IMR-90 (cell line): Measurements from ENCODE around the gene EHD4. TPM values are rescaled to one million over a fixed set of nuclear protein-coding genes. Genes with fewer than 3 reads are reported as not detected.
A peak's percentile ranks its signal among the peaks of the same experiment; 100 is the strongest.

Source experiments
- ATAC-seq: fragments of 200-7000 bp; cut with Tn5 transposase; 2 replicates; pipeline ENCODE4 v1.9.1; 2020; ENCODE audit warnings: low read depth, mild to moderate bottlenecking, moderate library complexity
- BruUV-seq: library from RNA; stranded (reverse); fragments of 400-500 nt; replicated peaks from 2 replicates; lab custom pipeline; 2021; lab: Mats Ljungman, UMichigan
- CTCF ChIA-PET: fragments of 300-600 bp; formaldehyde crosslinking; extraction: SDS; loops from one replicate; lab custom pipeline; 2021; ENCODE audit warnings: antibody characterized with exemption; lab: Yijun Ruan, JAX
- POLR2A ChIA-PET: fragments of 300-600 bp; sonication (Branson Sonifier 250); formaldehyde crosslinking; loops from one replicate; lab custom pipeline; 2022; ENCODE audit warnings: antibody characterized with exemption; ENCODE audit not compliant: unreplicated experiment; lab: Charles Lee
- DNase-seq: peaks from one replicate; pipeline ENCODE4 v3.0.0; 2013
- H2AFZ ChIP-seq: replicated peaks from 2 replicates; pipeline ENCODE3; 2013; ENCODE audit warnings: low read length, mild to moderate bottlenecking; ENCODE audit not compliant: poor library complexity
- H2AK5ac ChIP-seq: 2 replicates; pipeline ENCODE4 v1.6.1; 2013; ENCODE audit warnings: low read depth, low read length, inconsistent platforms
- H2AK9ac ChIP-seq: replicated peaks from 2 replicates; pipeline ENCODE3; 2013; ENCODE audit warnings: mild to moderate bottlenecking, low read depth, low read length, moderate library complexity; ENCODE audit not compliant: poor library complexity
- H2BK120ac ChIP-seq: 2 replicates; pipeline ENCODE4 v1.6.1; 2013; ENCODE audit warnings: low read depth, low read length, inconsistent platforms
- H2BK15ac ChIP-seq: 3 replicates; pipeline ENCODE4 v1.6.1; 2013; ENCODE audit warnings: low read depth, low read length, inconsistent platforms
- H2BK20ac ChIP-seq: 2 replicates; pipeline ENCODE4 v1.6.1; 2013; ENCODE audit warnings: low read depth, mild to moderate bottlenecking, inconsistent platforms, low read length, moderate library complexity
- H2BK5ac ChIP-seq: 2 replicates; pipeline ENCODE4 v1.6.1; 2013; ENCODE audit warnings: mild to moderate bottlenecking, low read depth, low read length, inconsistent platforms; ENCODE audit not compliant: poor library complexity, severe bottlenecking
- H3K14ac ChIP-seq: replicated peaks from 2 replicates; pipeline ENCODE4 v1.6.1; 2013; ENCODE audit warnings: low read depth, low read length, inconsistent platforms
- H3K18ac ChIP-seq: 2 replicates; pipeline ENCODE4 v1.6.1; 2013; ENCODE audit warnings: low read depth, low read length, control low read depth
- H3K23ac ChIP-seq: 2 replicates; pipeline ENCODE4 v1.6.1; 2013; ENCODE audit warnings: low read depth, low read length, inconsistent platforms
- H3K27ac ChIP-seq: 2 replicates; pipeline ENCODE4 v1.5.1; 2013; ENCODE audit warnings: mild to moderate bottlenecking, control low read depth, low read length; ENCODE audit not compliant: insufficient read depth
- H3K27me3 ChIP-seq: 2 replicates; pipeline ENCODE4 v1.6.1; 2013; ENCODE audit warnings: low read length; ENCODE audit not compliant: control insufficient read depth, insufficient read depth
- H3K36me3 ChIP-seq: 2 replicates; pipeline ENCODE4 v1.6.1; 2013; ENCODE audit warnings: low read length, mixed read lengths; ENCODE audit not compliant: control insufficient read depth, insufficient read depth
- H3K4ac ChIP-seq: 2 replicates; pipeline ENCODE4 v1.6.1; 2013; ENCODE audit warnings: low read depth, low read length, inconsistent platforms
- H3K4me1 ChIP-seq: 2 replicates; pipeline ENCODE4 v1.6.1; 2013; ENCODE audit warnings: low read length, mixed read lengths; ENCODE audit not compliant: control insufficient read depth, insufficient read depth
- H3K4me2 ChIP-seq: 2 replicates; pipeline ENCODE4 v1.6.1; 2013; ENCODE audit warnings: low read depth, mild to moderate bottlenecking, control low read depth, low read length, moderate library complexity
- H3K4me3 ChIP-seq: 2 replicates; pipeline ENCODE4 v1.5.1; 2013; ENCODE audit warnings: low read depth, mild to moderate bottlenecking, control low read depth, low read length, moderate library complexity; ENCODE audit not compliant: insufficient read depth
- H3K56ac ChIP-seq: 2 replicates; pipeline ENCODE4 v1.6.1; 2013; ENCODE audit warnings: low read length, inconsistent platforms; ENCODE audit not compliant: insufficient read depth; ENCODE audit errors: extremely low read depth
- H3K79me1 ChIP-seq, 2 experiments: 2 replicates each; pipeline ENCODE4 v1.6.1; 2013; ENCODE audit warnings: low read length in 2 of 2, inconsistent platforms in 1 of 2, low read depth in 1 of 2
- H3K9ac ChIP-seq: 2 replicates; pipeline ENCODE4 v1.6.1; 2013; ENCODE audit warnings: low read depth, low read length, control low read depth
- H3K9me1 ChIP-seq: 2 replicates; pipeline ENCODE4 v1.6.1; 2013; ENCODE audit warnings: low read length, inconsistent platforms; ENCODE audit not compliant: insufficient read depth
- H3K9me3 ChIP-seq: 2 replicates; pipeline ENCODE4 v1.6.1; 2013; ENCODE audit warnings: low read length; ENCODE audit not compliant: control insufficient read depth, insufficient read depth
- H4K20me1 ChIP-seq: 2 replicates; pipeline ENCODE4 v1.6.1; 2013; ENCODE audit warnings: low read length, inconsistent platforms; ENCODE audit not compliant: insufficient read depth
- H4K5ac ChIP-seq: 2 replicates; pipeline ENCODE4 v1.6.1; 2013; ENCODE audit warnings: mild to moderate bottlenecking, low read depth, low read length, control low read depth
- H4K8ac ChIP-seq, 2 experiments: 2 replicates each; pipeline ENCODE4 v1.6.1; 2013; ENCODE audit warnings: low read depth in 2 of 2, low read length in 2 of 2, control low read depth in 1 of 2, inconsistent platforms in 1 of 2
- H4K91ac ChIP-seq: 2 replicates; pipeline ENCODE4 v1.6.1; 2013; ENCODE audit warnings: low read depth, low read length, inconsistent platforms; ENCODE audit not compliant: insufficient read depth
- BHLHE40 ChIP-seq: fragments of 150-350 bp; IDR thresholded peaks from 2 replicates; pipeline ENCODE4 v1.6.1; 2016; ENCODE audit warnings: mild to moderate bottlenecking, low read depth, low read length
- CEBPB ChIP-seq: IDR thresholded peaks from 2 replicates; pipeline ENCODE4 v1.6.1; 2012; ENCODE audit warnings: low read depth, low read length, improper control_type of control experiment
- CHD1 ChIP-seq: IDR thresholded peaks from 2 replicates; pipeline ENCODE4 v1.6.1; 2012; ENCODE audit warnings: low read depth, low read length, improper control_type of control experiment
- CTCF ChIP-seq: conservative IDR thresholded peaks from 2 replicates; pipeline ENCODE4 v1.5.1; 2012; ENCODE audit warnings: mild to moderate bottlenecking, low read depth, low read length, improper control_type of control experiment
- ELK1 ChIP-seq: fragments of 150-350 bp; IDR thresholded peaks from 2 replicates; pipeline ENCODE4 v1.6.1; 2016; ENCODE audit warnings: low read depth, mild to moderate bottlenecking, low read length, moderate library complexity, borderline replicate concordance
- FOS ChIP-seq: fragments of 150-350 bp; IDR thresholded peaks from 2 replicates; pipeline ENCODE4 v1.6.1; 2016; ENCODE audit warnings: low read depth, low read length
- MAFK ChIP-seq: IDR thresholded peaks from 2 replicates; pipeline ENCODE4 v1.6.1; 2012; ENCODE audit warnings: low read depth, low read length, improper control_type of control experiment
- MAZ ChIP-seq: IDR thresholded peaks from 2 replicates; pipeline ENCODE4 v1.6.1; 2012; ENCODE audit warnings: low read depth, mild to moderate bottlenecking, low read length, improper control_type of control experiment, moderate library complexity, borderline replicate concordance
- MXI1 ChIP-seq: IDR thresholded peaks from 2 replicates; pipeline ENCODE4 v1.6.1; 2012; ENCODE audit warnings: low read depth, mild to moderate bottlenecking, low read length, moderate library complexity, borderline replicate concordance
- NFE2L2 ChIP-seq: fragments of 150-350 bp; IDR thresholded peaks from 2 replicates; pipeline ENCODE4 v1.6.1; 2016; ENCODE audit warnings: low read depth, mild to moderate bottlenecking, low read length
- RCOR1 ChIP-seq: IDR thresholded peaks from 2 replicates; pipeline ENCODE4 v1.6.1; 2012; ENCODE audit warnings: mild to moderate bottlenecking, low read length, improper control_type of control experiment; ENCODE audit not compliant: insufficient replicate concordance
- RFX5 ChIP-seq: IDR thresholded peaks from 2 replicates; pipeline ENCODE4 v1.8.0; 2012; ENCODE audit warnings: low read depth, mild to moderate bottlenecking, low read length, moderate library complexity
- WGBS, 2 experiments: methylation state at CpG; one replicate each; pipeline versions ENCODE4 v1.1.5 to v1.1.7; 2013; ENCODE audit warnings: missing lambda C conversion rate in 2 of 2; ENCODE audit not compliant: insufficient read length in 1 of 2; ENCODE audit errors: extremely low coverage in 2 of 2; 5-methylcytosine and 5-hydroxymethylcytosine counted together
- dilution Hi-C: fragments of 300-500 bp; cut with HindIII; formaldehyde crosslinking; loops from one replicate; pipeline ENCODE4 v1.14.3; 2018; ENCODE audit warnings: low sequenced_read_pairs; ENCODE audit not compliant: unreplicated experiment
- in situ Hi-C: fragments of 300-500 bp; cut with MboI; formaldehyde crosslinking; loops from 3 replicates; pipeline ENCODE4 v1.14.3; 2019; ENCODE audit warnings: low sequenced_read_pairs, inconsistent platforms, mixed read lengths
- intact Hi-C: fragments of 100-400 bp; cut with micrococcal nuclease; formaldehyde crosslinking; loops from 2 replicates; pipeline ENCODE4 v1.10.0; 2022
- polyA plus RNA-seq, 3 experiments: library from polyadenylated mRNA; depleted of rRNA; stranded (reverse); fragments of >200 nt; gene quantifications; 2 replicates each; pipeline ENCODE4 v1.2.3, GENCODE V29; 2012; ENCODE audit warnings: low replicate concordance in 1 of 3
- total RNA-seq: library from RNA; depleted of rRNA; stranded (reverse); fragments of >200 nt; gene quantifications from 2 replicates; pipeline ENCODE4 v1.2.3, GENCODE V29; 2012

Gene EHD4
- total and polyA plus RNA-seq, 2 of the 4 experiments (the other 2 are of a cell fraction): 21.0 to 29.0 TPM

GRCh38 chr15:41856716-41857115 is 115.6 kb downstream of the EHD4 start:
- Histone ChIP-seq H3K4me2 (no peak overlapping the region), H4K8ac (no peak overlapping the region), H2BK120ac (no peak overlapping the region), H2AK9ac (peak overlapping the region; percentile 66), H3K9me3 (no peaks in the 10 kb centered on the region), H3K4ac (no peak overlapping the region), H4K91ac (no peak overlapping the region), H3K36me3 (no peaks in the 10 kb centered on the region), H3K79me1 (no peaks in the 10 kb centered on the region), H2BK15ac (no peak overlapping the region), H3K18ac (no peak overlapping the region), H3K27ac (no peak overlapping the region), H2AK5ac (no peak overlapping the region), H3K27me3 (peaks cover 34% of the 10 kb centered on the region), H3K14ac (no peak overlapping the region), H3K9ac (no peak overlapping the region), H4K20me1 (no peaks in the 10 kb centered on the region), H4K5ac (no peak overlapping the region), H3K56ac (no peak overlapping the region), H2BK5ac (no peak overlapping the region), H2BK20ac (no peak overlapping the region), H3K4me3 (no peak overlapping the region), H2AFZ (no peak overlapping the region), H3K23ac (no peak overlapping the region), H3K9me1 (no peaks in the 10 kb centered on the region), H3K4me1 (no peaks in the 10 kb centered on the region)
- ChIA-PET POLR2A (no interaction called here), CTCF (no interaction called here)
- intact Hi-C loops (no loop called here), dilution Hi-C loops (no loop called here), in situ Hi-C loops (no loop called here)
- DNase-seq: no peak
- no peak for TF ChIP-seq CHD1
- no peak for TF ChIP-seq MAZ
- no peak for TF ChIP-seq RFX5
- TF ChIP-seq CTCF: no peak
- TF ChIP-seq BHLHE40: no peak
- no peak for TF ChIP-seq ELK1
- no peak for TF ChIP-seq NFE2L2
- no peak for TF ChIP-seq RCOR1
- TF ChIP-seq FOS: no peak
- TF ChIP-seq MXI1: no peak
- no peak for TF ChIP-seq CEBPB
- no peak for TF ChIP-seq MAFK
- 98% methylated on average over 8 of the region's 12 CpGs; no CpG with 5 or more reads in 1 of the 2 experiments for WGBS, 2 experiments
- ATAC-seq: no peak
- no TSS peak for BruUV-seq
